GM23338 (cell line): ENCODE measurements around the gene CMTM2. TPM values are rescaled to one million over a fixed set of nuclear protein-coding genes. Genes with fewer than 3 reads are reported as not detected.

Experiments
- ATAC-seq: fragments of 200-7000 bp; cut with Tn5 transposase; 3 replicates; pipeline ENCODE4 v1.9.1; 2020
- DNase-seq: peaks from one replicate; pipeline ENCODE4 v3.0.0-alpha.2; 2015; ENCODE audit warnings: low spot score
- H2AFZ ChIP-seq: fragments of 200-600 bp; sonication (generic); 2 replicates; pipeline ENCODE4 v1.8.0; 2016; ENCODE audit warnings: antibody characterized with exemption, mild to moderate bottlenecking, moderate library complexity
- H3F3A ChIP-seq: fragments of 200-600 bp; sonication (generic); replicated peaks from 2 replicates; pipeline ENCODE4 v1.8.0; 2017; ENCODE audit warnings: antibody characterized with exemption, mixed run types, low read depth
- H3K27ac ChIP-seq: fragments of 200-600 bp; sonication (generic); 2 replicates; pipeline ENCODE4 v1.6.1; 2016; ENCODE audit warnings: low read depth
- H3K27me3 ChIP-seq: fragments of 200-600 bp; sonication (generic); 2 replicates; pipeline ENCODE4 v1.8.0; 2016; ENCODE audit warnings: mild to moderate bottlenecking, mixed run types, moderate library complexity; ENCODE audit not compliant: insufficient read depth
- H3K36me3 ChIP-seq: fragments of 200-600 bp; sonication (generic); 2 replicates; pipeline ENCODE4 v1.8.0; 2016; ENCODE audit warnings: mild to moderate bottlenecking; ENCODE audit not compliant: insufficient read depth
- H3K4me1 ChIP-seq: fragments of 200-600 bp; sonication (generic); 2 replicates; pipeline ENCODE4 v1.8.0; 2016; ENCODE audit warnings: mild to moderate bottlenecking, moderate library complexity; ENCODE audit not compliant: insufficient read depth
- H3K4me2 ChIP-seq: fragments of 200-600 bp; sonication (generic); 2 replicates; pipeline ENCODE4 v1.7.1; 2017; ENCODE audit warnings: mixed run types
- H3K4me3 ChIP-seq: fragments of 200-600 bp; sonication (generic); 2 replicates; pipeline ENCODE4 v1.6.1; 2016; ENCODE audit warnings: mixed run types
- H3K79me2 ChIP-seq: fragments of 200-600 bp; sonication (generic); replicated peaks from 2 replicates; pipeline ENCODE4 v1.8.0; 2017; ENCODE audit warnings: mild to moderate bottlenecking; ENCODE audit not compliant: insufficient read depth
- H3K9me2 ChIP-seq: fragments of 200-600 bp; sonication (generic); 2 replicates; pipeline ENCODE4 v1.8.0; 2017; ENCODE audit not compliant: insufficient read depth
- H4K20me1 ChIP-seq: fragments of 200-600 bp; sonication (generic); replicated peaks from 2 replicates; pipeline ENCODE4 v1.8.0; 2017; ENCODE audit warnings: mild to moderate bottlenecking; ENCODE audit not compliant: insufficient read depth
- H3K27ac Mint-ChIP-seq: 2 replicates; pipeline ENCODE4 v1.8.0; 2020; ENCODE audit warnings: inconsistent platforms, mild to moderate bottlenecking, moderate library complexity, mixed read lengths
- H3K27me3 Mint-ChIP-seq: 3 replicates; pipeline ENCODE4 v1.8.0; 2022; ENCODE audit warnings: low read depth, mild to moderate bottlenecking, moderate library complexity, mixed read lengths, inconsistent platforms; ENCODE audit not compliant: insufficient read depth, poor library complexity
- H3K36me3 Mint-ChIP-seq: 3 replicates; pipeline ENCODE4 v1.8.0; 2021; ENCODE audit warnings: low read depth, mild to moderate bottlenecking, inconsistent platforms, moderate library complexity, mixed read lengths
- H3K4me1 Mint-ChIP-seq: 3 replicates; pipeline ENCODE4 v1.8.0; 2020; ENCODE audit warnings: mild to moderate bottlenecking, inconsistent platforms, mixed read lengths
- H3K4me3 Mint-ChIP-seq: 3 replicates; pipeline ENCODE4 v1.8.0; 2021; ENCODE audit warnings: moderate library complexity, mild to moderate bottlenecking, inconsistent platforms, mixed read lengths
- H3K9me3 Mint-ChIP-seq: 3 replicates; pipeline ENCODE4 v1.8.0; 2020; ENCODE audit warnings: moderate library complexity, mild to moderate bottlenecking, inconsistent platforms, mixed read lengths
- CREB1 ChIP-seq: fragments of 250-450 bp; sonication (Bioruptor Pico); IDR thresholded peaks from 2 replicates; pipeline ENCODE4 v1.5.0; 2020; ENCODE audit warnings: low read depth, mild to moderate bottlenecking, moderate library complexity
- CTCF ChIP-seq, 2 experiments: fragments of 200-600 bp in 1 of 2; sonication (generic) in 1 of 2; conservative IDR thresholded peaks; 2 replicates each; pipeline versions ENCODE4 v1.5.1 to v1.6.1; 2016 to 2017; ENCODE audit warnings: antibody characterized with exemption in 2 of 2, low read depth in 2 of 2, mild to moderate bottlenecking in 2 of 2, moderate library complexity in 1 of 2
- ETS1 ChIP-seq: IDR thresholded peaks from 2 replicates; pipeline ENCODE4 v1.6.1; 2016; ENCODE audit warnings: antibody characterized with exemption
- EZH2phosphoT487 ChIP-seq: fragments of 200-600 bp; sonication (generic); IDR thresholded peaks from one replicate; pipeline ENCODE4 v1.8.1; 2018; ENCODE audit warnings: antibody characterized with exemption; ENCODE audit not compliant: unreplicated experiment
- REST ChIP-seq: IDR thresholded peaks from one replicate; pipeline ENCODE4 v1.6.1; 2018; ENCODE audit warnings: antibody characterized with exemption; ENCODE audit not compliant: unreplicated experiment
- ZNF114 ChIP-seq: fragments of 250-450 bp; sonication (Bioruptor Pico); IDR thresholded peaks from 2 replicates; pipeline ENCODE4 v1.5.0; 2020; ENCODE audit warnings: mild to moderate bottlenecking, moderate library complexity
- polyA plus RNA-seq: library from polyadenylated mRNA; unstranded; fragments of >200 nt; fragmentation: Nextera tagmentation; extraction: Ambion mirVana; gene quantifications from 2 replicates; pipeline ENCODE4 v1.2.1, GENCODE V29; 2016
- total RNA-seq: library from RNA; depleted of rRNA; stranded (reverse); fragments of >200 nt; shearing (Covaris generic); gene quantifications from 2 replicates; pipeline ENCODE4 v1.2.3, GENCODE V29; 2014
- TF ChIP-seq, protein P1 (sequence below): fragments of 250-450 bp; sonication (Bioruptor Pico); IDR thresholded peaks from 2 replicates; pipeline ENCODE4 v1.5.0; 2020; ENCODE audit warnings: mild to moderate bottlenecking, moderate library complexity

CMTM2 gene
- total and polyA plus RNA-seq, 2 experiments from 2014 or later, result not detected

DNA sequence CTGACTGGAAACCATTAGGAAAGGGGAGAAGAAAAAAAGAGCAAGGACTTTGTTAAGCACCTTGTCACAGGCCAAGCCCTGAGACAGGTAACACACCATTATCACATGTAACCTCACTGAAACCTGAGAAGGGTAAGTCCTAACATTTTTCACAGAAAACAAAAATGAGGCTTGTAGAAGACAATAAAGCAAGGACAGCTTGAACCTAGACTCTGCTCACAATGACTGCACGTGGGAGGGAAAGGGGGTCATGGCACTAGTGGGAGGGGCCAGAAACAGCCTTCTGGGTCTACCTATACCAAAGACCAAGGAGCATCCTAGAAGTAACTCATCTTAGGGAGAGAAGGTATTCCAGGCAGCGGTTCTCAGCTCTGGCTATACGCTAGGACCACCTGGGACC, 36.9 kb upstream of the CMTM2 start:
- Mint-ChIP-seq H3K27ac (peak overlapping the region; percentile 10), H3K4me1 (peaks cover 12% of the 10 kb centered on the region), H3K4me3 (no peak overlapping the region), H3K36me3 (no peaks in the 10 kb centered on the region; the same call in 2 of the 3 replicates), H3K9me3 (no peaks in the 10 kb centered on the region), H3K27me3 (peaks cover 4% of the 10 kb centered on the region)
- Histone ChIP-seq H2AFZ (0 out of 2 replicates have a peak overlapping the region, but pooled peaks have one; percentile 19), H3K27me3 (no peaks in the 10 kb centered on the region), H3F3A (no peaks in the 10 kb centered on the region), H3K4me3 (no peak overlapping the region), H3K36me3 (no peaks in the 10 kb centered on the region), H3K79me2 (no peaks in the 10 kb centered on the region), H4K20me1 (no peaks in the 10 kb centered on the region), H3K27ac (peak overlapping the region; percentile 67; the same call in 1 of the 2 replicates), H3K9me2 (no peaks in the 10 kb centered on the region), H3K4me1 (peaks cover 16% of the 10 kb centered on the region), H3K4me2 (peak overlapping the region; percentile 40)
- DNase-seq, result no peak
- no peak for TF ChIP-seq ZNF114 (CRISPR knock-in tag)
- no peak for TF ChIP-seq REST
- no peak for TF ChIP-seq ETS1
- TF ChIP-seq EZH2phosphoT487, result no peak
- TF ChIP-seq CTCF (conservative IDR thresholded peaks at IDR 0.05; ENCODE audit: low read depth in 2 of 2), result no peak
- no peak for TF ChIP-seq CREB1 (CRISPR knock-in tag)
- TF ChIP-seq, protein P1, sequence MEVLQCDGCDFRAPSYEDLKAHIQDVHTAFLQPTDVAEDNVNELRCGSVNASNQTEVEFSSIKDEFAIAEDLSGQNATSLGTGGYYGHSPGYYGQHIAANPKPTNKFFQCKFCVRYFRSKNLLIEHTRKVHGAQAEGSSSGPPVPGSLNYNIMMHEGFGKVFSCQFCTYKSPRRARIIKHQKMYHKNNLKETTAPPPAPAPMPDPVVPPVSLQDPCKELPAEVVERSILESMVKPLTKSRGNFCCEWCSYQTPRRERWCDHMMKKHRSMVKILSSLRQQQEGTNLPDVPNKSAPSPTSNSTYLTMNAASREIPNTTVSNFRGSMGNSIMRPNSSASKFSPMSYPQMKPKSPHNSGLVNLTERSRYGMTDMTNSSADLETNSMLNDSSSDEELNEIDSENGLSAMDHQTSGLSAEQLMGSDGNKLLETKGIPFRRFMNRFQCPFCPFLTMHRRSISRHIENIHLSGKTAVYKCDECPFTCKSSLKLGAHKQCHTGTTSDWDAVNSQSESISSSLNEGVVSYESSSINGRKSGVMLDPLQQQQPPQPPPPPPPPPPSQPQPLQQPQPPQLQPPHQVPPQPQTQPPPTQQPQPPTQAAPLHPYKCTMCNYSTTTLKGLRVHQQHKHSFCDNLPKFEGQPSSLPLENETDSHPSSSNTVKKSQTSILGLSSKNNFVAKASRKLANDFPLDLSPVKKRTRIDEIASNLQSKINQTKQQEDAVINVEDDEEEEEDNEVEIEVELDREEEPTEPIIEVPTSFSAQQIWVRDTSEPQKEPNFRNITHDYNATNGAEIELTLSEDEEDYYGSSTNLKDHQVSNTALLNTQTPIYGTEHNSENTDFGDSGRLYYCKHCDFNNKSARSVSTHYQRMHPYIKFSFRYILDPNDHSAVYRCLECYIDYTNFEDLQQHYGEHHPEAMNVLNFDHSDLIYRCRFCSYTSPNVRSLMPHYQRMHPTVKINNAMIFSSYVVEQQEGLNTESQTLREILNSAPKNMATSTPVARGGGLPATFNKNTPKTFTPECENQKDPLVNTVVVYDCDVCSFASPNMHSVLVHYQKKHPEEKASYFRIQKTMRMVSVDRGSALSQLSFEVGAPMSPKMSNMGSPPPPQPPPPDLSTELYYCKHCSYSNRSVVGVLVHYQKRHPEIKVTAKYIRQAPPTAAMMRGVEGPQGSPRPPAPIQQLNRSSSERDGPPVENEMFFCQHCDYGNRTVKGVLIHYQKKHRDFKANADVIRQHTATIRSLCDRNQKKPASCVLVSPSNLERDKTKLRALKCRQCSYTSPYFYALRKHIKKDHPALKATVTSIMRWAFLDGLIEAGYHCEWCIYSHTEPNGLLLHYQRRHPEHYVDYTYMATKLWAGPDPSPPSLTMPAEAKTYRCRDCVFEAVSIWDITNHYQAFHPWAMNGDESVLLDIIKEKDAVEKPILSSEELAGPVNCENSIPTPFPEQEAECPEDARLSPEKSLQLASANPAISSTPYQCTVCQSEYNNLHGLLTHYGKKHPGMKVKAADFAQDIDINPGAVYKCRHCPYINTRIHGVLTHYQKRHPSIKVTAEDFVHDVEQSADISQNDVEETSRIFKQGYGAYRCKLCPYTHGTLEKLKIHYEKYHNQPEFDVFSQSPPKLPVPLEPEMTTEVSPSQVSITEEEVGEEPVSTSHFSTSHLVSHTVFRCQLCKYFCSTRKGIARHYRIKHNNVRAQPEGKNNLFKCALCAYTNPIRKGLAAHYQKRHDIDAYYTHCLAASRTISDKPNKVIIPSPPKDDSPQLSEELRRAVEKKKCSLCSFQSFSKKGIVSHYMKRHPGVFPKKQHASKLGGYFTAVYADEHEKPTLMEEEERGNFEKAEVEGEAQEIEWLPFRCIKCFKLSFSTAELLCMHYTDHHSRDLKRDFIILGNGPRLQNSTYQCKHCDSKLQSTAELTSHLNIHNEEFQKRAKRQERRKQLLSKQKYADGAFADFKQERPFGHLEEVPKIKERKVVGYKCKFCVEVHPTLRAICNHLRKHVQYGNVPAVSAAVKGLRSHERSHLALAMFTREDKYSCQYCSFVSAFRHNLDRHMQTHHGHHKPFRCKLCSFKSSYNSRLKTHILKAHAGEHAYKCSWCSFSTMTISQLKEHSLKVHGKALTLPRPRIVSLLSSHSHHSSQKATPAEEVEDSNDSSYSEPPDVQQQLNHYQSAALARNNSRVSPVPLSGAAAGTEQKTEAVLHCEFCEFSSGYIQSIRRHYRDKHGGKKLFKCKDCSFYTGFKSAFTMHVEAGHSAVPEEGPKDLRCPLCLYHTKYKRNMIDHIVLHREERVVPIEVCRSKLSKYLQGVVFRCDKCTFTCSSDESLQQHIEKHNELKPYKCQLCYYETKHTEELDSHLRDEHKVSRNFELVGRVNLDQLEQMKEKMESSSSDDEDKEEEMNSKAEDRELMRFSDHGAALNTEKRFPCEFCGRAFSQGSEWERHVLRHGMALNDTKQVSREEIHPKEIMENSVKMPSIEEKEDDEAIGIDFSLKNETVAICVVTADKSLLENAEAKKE (CRISPR knock-in tag), result no peak
- no peak; the same call in 2 of the 3 replicates for ATAC-seq
